Activated T-helper 2 cell treated with anti-CD3 and anti-CD28 coated beads, Interferon-gamma antibody, Interleukin-2, Interleukin-4, amounts not matched to agents 10 μg/mL and 5 μg/mL and 100 μg/mL, durations not matched to agents 14 hours and 24 hours and 36 hours (primary cell): Measurements from ENCODE around the gene ZGLP1. TPM values are rescaled to one million over a fixed set of nuclear protein-coding genes. Genes with fewer than 3 reads are reported as not detected.

Experiments
- DNase-seq: peaks from one replicate; pipeline ENCODE4 v3.0.0; 2021; ENCODE audit warnings: low spot score
- H3K27ac Mint-ChIP-seq: one replicate; pipeline ENCODE4 v1.8.0; 2021; ENCODE audit warnings: mixed read lengths
- H3K27me3 Mint-ChIP-seq: one replicate; pipeline ENCODE4 v1.8.0; 2021; ENCODE audit warnings: low read depth, mixed read lengths
- H3K36me3 Mint-ChIP-seq: one replicate; pipeline ENCODE4 v1.8.0; 2021; ENCODE audit warnings: low read depth, mixed read lengths
- H3K4me1 Mint-ChIP-seq: one replicate; pipeline ENCODE4 v1.8.0; 2021; ENCODE audit warnings: low read depth, mixed read lengths
- H3K4me3 Mint-ChIP-seq: one replicate; pipeline ENCODE4 v1.8.0; 2021; ENCODE audit warnings: low read depth, mild to moderate bottlenecking, moderate library complexity, mixed read lengths
- H3K9me3 Mint-ChIP-seq: one replicate; pipeline ENCODE4 v1.8.0; 2021; ENCODE audit warnings: mixed read lengths
- intact Hi-C: fragments of 100-400 bp; cut with micrococcal nuclease; formaldehyde crosslinking; loops from one replicate; pipeline ENCODE4 v1.15.1; 2023
- total RNA-seq: library from RNA; stranded (reverse); gene quantifications from 2 replicates; pipeline ENCODE4 v1.2.3, GENCODE V29; 2022

Gene ZGLP1
- total RNA-seq, 1 donor from 2014 or later, result 3.2 TPM

GRCh38 chr19:10334588-10335351 lies 25.2 kb upstream of the ZGLP1 start:
- Mint-ChIP-seq H3K4me3 (peak overlapping the region; percentile 90), H3K4me1 (peaks cover 23% of the 10 kb centered on the region), H3K36me3 (peaks cover 29% of the 10 kb centered on the region), H3K27ac (no peak overlapping the region), H3K27me3 (no peaks in the 10 kb centered on the region), H3K9me3 (no peaks in the 10 kb centered on the region)
- DNase-seq, result peak; percentile 41
- intact Hi-C loops, result loop anchor here (5.0 kb wide), 2 partner anchors 47 to 48 kb away; partner anchors contain the start of genes ICAM4, ICAM5 and TYK2

- DNase-seq, result no peak
- Mint-ChIP-seq H3K4me1 (peaks cover 19% of the 10 kb centered on the region), H3K27me3 (no peaks in the 10 kb centered on the region), H3K9me3 (no peaks in the 10 kb centered on the region), H3K36me3 (peaks cover 37% of the 10 kb centered on the region), H3K4me3 (peak overlapping the region; percentile 90), H3K27ac (peak overlapping the region; percentile 94)
- intact Hi-C loops, result loop anchor here (2.0 to 5.0 kb wide), 4 partner anchors 17 to 63 kb away; partner anchors contain the start of genes FDX2, ICAM1, ICAM4 and ICAM5
Measured at GRCh38 chr19:10333758-10334587, 24.4 kb upstream of the ZGLP1 start.

- Mint-ChIP-seq H3K9me3 (no peaks in the 10 kb centered on the region), H3K4me3 (peak within 1 kb of the TSS; percentile 90), H3K36me3 (peaks cover 43% of the 10 kb centered on the region), H3K27me3 (no peaks in the 10 kb centered on the region), H3K4me1 (peaks cover 12% of the 10 kb centered on the region), H3K27ac (peak within 1 kb of the TSS; percentile 94)
- intact Hi-C loops, result loop anchor here (2.0 to 5.0 kb wide), 4 partner anchors 16 to 62 kb away; partner anchors contain the start of genes FDX2, ICAM1, ICAM4 and ICAM5
- DNase-seq, result peak; percentile 95
Measured at GRCh38 chr19:10332965-10333757, 23.5 kb upstream of the ZGLP1 start, which contains the start of gene RAVER1. Gene RAVER1, minus strand, starts transcription at chr19:10333529. Its CDS starts 22 bp downstream, at chr19:10333507.

DNA sequence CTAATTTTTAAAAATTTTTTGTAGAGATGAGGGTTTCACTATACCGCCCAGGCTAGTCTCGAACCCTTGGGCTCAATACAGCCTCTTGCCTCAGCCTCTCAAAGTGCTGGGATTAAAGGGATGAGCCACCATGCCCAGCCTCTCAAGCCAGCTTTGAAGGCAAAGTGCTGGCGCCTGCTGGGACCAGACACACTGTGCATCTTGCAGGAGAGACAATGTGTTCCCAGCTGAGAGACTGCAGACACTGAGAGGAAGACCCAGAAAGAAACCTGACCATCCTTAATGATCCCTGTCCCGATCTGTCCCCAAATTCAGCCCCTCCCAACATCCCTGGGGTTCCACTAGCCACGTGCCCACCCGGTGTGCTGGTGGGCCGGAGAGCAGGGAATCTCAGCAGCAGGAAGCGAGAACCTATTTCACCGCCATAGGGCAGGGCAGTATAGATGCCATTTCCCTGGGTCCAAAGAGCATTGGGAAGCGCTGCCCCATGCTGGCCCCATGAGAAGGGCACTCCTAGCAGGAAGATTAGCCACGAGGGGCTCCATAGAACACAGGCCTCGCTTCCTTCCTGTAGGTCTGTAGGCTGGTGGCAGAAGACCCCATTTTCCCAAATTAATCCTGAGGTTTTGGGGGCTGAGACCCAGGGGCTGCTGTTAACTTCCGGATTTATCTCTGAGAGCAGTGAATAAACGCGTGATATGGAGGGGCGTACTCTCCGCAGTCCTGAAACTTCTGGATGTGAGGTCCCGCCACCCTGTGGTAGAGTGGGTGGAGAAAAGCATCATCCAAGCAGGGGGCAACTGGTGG lies 22.7 kb upstream of the ZGLP1 start:
- no peaks in the 10 kb centered on the region for H3K27me3 Mint-ChIP-seq
- peaks cover 50% of the 10 kb centered on the region for H3K36me3 Mint-ChIP-seq

GRCh38 chr19:10329555-10329954 lies 19.9 kb upstream of the ZGLP1 start:
- H3K27ac Mint-ChIP-seq, result no peak overlapping the region
- peaks cover 9% of the 10 kb centered on the region for H3K4me1 Mint-ChIP-seq
- H3K4me3 Mint-ChIP-seq, result no peak overlapping the region
- H3K27me3 Mint-ChIP-seq, result no peaks in the 10 kb centered on the region
- H3K36me3 Mint-ChIP-seq, result peaks cover 63% of the 10 kb centered on the region
- intact Hi-C loops, result no loop called here
- no peak for DNase-seq
- no peaks in the 10 kb centered on the region for H3K9me3 Mint-ChIP-seq

More for the DNA sequence above, 22.7 kb upstream of the ZGLP1 start:
- Mint-ChIP-seq H3K4me3 (peak overlapping the region; percentile 90), H3K27ac (peak overlapping the region; percentile 94), H3K9me3 (no peaks in the 10 kb centered on the region), H3K4me1 (peaks cover 12% of the 10 kb centered on the region)
- DNase-seq, result no peak
- intact Hi-C loops, result loop anchor here (2.0 to 5.0 kb wide), 4 partner anchors 16 to 62 kb away; partner anchors contain the start of genes FDX2, ICAM1, ICAM4 and ICAM5

GRCh38 chr19:10328558-10329429 lies 19.2 kb upstream of the ZGLP1 start:
- DNase-seq, result no peak
- Mint-ChIP-seq H3K4me3 (no peak overlapping the region), H3K27me3 (no peaks in the 10 kb centered on the region), H3K9me3 (no peaks in the 10 kb centered on the region), H3K4me1 (peaks cover 9% of the 10 kb centered on the region), H3K27ac (no peak overlapping the region), H3K36me3 (peaks cover 58% of the 10 kb centered on the region)
- intact Hi-C loops, result no loop called here

DNA sequence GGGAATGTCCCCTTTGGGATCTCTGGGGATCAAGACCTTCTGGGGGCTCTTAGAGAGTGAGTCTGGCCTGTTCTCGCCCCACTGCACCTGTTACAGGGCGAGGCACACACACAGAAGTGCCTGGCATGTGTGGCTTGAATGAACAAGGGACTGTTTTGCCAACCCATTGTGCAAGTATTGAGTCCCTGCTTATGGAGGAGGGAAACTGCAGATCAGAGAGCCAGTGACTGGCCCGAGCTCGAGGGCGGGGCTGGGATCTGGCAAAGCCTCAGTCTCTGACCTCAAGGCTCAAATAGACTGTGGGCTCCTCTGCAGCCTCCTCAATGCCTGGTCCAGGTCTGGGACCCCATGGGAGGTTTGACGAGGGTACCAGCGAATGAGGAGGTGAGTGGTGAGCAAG lies 18.2 kb upstream of the ZGLP1 start:
- Mint-ChIP-seq H3K27ac (no peak overlapping the region), H3K9me3 (no peaks in the 10 kb centered on the region), H3K27me3 (no peaks in the 10 kb centered on the region), H3K36me3 (peaks cover 55% of the 10 kb centered on the region), H3K4me1 (peaks cover 5% of the 10 kb centered on the region), H3K4me3 (no peak overlapping the region)
- no peak for DNase-seq
- intact Hi-C loops, result no loop called here

GRCh38 chr19:10325732-10326131 lies 16.1 kb upstream of the ZGLP1 start:
- intact Hi-C loops, result no loop called here
- Mint-ChIP-seq H3K4me1 (no peaks in the 10 kb centered on the region), H3K4me3 (no peak overlapping the region), H3K27ac (no peak overlapping the region), H3K9me3 (no peaks in the 10 kb centered on the region), H3K36me3 (peaks cover 54% of the 10 kb centered on the region), H3K27me3 (no peaks in the 10 kb centered on the region)
- DNase-seq, result no peak

DNA sequence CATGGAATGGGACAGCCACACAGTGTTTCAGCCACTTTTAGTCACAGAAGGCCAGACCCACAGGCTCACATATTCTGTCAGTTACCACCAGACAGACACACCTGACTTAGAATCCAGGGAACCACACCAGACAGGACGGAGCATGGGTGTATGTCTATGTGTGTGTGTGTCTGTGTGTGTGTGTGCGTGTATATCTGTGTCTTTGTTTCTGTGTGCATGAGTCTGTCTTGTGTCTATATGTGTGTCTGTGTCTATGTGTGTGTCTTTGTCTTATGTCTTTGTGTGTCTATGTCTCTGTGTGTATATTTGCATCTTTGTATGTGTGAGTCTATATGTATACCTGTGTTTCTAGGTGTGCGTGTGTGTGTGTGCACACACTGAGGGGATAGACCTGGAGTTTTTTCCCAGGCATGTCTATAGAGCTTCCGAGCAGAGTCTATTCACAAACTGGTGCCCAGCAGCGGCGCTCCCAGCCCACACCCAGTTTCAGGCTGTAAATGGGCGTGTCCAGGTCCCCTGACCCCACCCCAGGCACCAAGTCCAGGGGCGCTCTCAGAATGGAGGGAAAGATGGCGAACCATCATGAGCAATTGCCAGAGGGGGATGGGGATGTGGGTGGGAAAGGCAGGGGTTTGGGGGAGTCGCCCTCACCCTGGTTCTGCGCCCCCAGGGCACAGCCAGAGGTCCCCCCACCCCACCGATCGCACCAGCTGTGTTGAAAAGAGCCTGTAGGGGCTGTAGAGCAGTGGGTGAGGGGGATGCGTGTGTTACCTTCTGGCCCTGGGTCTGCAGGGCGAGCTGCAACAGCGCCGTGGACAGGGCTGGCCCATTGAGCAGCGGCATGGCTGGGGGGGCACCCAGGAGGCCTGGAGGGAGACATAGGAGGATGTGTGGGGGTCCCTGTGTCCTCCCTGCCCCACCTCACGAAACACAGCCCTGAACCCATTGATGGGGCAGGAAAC lies 12.5 kb upstream of the ZGLP1 start:
- H3K4me1 Mint-ChIP-seq, result no peaks in the 10 kb centered on the region
- peaks cover 49% of the 10 kb centered on the region for H3K36me3 Mint-ChIP-seq
- H3K27ac Mint-ChIP-seq, result no peak overlapping the region
- H3K9me3 Mint-ChIP-seq, result no peaks in the 10 kb centered on the region
- no peaks in the 10 kb centered on the region for H3K27me3 Mint-ChIP-seq
- DNase-seq, result no peak
- no peak overlapping the region for H3K4me3 Mint-ChIP-seq
- intact Hi-C loops, result no loop called here

DNA sequence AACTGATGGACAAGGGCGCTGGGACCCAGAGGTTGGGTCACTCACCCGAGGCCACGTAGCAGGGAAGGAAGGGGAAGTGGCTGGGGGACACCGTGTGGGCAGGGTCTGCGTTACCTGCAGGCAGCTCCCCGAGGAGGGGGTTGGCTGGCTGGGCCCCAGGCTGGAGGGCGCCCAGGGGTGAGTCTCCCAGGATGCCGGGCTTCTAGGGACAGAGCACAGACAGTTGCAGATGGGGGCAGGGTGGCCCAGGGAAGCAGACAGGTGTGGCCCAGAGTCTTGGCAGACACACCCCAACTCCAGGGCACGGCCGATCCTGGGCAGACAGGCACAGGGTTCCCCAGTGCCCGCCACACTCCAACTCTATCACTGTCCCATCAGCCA lies 11.8 kb upstream of the ZGLP1 start:
- Mint-ChIP-seq H3K36me3 (peaks cover 53% of the 10 kb centered on the region), H3K27ac (no peak overlapping the region), H3K4me3 (no peak overlapping the region), H3K27me3 (no peaks in the 10 kb centered on the region), H3K9me3 (no peaks in the 10 kb centered on the region), H3K4me1 (no peaks in the 10 kb centered on the region)
- intact Hi-C loops, result no loop called here
- DNase-seq, result no peak
